Jurkat, Clone E6-1 (cell line): Measurements from ENCODE around the gene ASPDH.

Source experiments
- DNase-seq: peaks from one replicate; pipeline ENCODE4 v3.0.0-alpha.2; 2011; ENCODE audit warnings: low read depth, low spot score
- H3K4me3 ChIP-seq: 2 replicates; pipeline ENCODE4 v1.5.1; 2011; ENCODE audit warnings: mild to moderate bottlenecking, low read length, control low read depth, moderate library complexity

ASPDH gene

DNA sequence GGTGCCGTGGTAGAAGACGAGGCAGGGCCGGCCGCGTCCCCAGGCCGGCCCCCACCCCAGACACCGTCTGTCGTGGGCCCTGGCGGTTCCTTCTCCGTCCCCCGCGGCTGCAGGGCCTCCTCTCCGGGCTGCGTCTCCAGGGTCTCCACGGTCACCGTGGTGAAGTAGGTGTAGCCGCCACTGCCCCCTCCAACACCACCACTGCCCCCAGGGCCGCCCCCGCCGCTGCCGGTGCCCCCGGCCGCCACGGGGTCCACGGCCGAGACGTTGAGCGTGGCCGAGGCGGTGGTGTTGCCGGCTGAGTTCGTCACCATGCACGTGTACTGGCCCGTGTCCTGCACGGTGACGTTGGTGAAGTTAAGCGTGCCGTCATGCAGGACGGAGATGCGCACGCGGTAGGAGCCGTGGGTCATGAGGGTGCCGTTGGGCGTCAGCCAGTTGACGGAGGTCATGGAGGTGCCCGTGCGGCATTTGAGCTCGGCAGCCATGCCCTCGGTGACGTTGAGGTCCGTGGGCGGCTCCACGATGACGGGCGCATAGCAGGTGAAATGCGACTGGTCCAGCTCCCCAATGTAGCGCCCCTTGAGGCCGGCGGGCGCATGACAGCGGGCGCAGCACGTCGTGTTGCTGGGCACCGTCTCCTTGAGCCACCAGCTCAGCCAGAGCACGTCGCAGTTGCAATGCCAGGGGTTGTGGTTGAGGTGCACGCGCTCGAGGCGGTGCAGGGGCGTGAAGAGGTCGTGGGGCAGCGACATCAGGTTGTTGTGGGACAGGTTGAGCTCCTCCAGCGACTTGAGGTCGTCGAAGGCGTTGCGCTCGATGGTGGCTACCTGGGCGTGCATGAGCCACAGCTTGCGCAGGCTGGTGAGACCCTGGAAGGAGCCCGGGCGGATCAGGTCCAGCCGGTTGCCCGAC is 4.6 kb upstream of the ASPDH start:
- H3K4me3 ChIP-seq, result no peak overlapping the region
- DNase-seq, result no peak

DNA sequence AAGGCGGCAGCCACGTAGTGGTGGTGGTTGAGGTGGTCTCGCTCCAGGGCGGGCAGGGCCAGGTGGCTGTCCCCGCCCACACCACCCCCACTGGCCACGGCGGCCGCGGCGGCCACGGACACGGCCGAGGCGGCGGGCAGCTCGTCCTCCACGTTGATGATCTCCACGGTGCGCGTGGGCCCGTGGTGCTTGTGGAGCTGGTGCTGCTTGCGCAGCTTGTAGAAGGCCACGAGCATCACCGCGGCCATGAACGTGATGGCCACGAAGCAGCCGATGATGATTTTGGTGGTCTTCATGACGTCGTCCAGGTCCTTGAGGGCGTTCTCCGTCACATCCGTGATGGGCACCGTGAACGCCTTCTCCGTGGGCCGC is 4.0 kb upstream of the ASPDH start:
- DNase-seq, result no peak
- no peak overlapping the region for H3K4me3 ChIP-seq

DNA sequence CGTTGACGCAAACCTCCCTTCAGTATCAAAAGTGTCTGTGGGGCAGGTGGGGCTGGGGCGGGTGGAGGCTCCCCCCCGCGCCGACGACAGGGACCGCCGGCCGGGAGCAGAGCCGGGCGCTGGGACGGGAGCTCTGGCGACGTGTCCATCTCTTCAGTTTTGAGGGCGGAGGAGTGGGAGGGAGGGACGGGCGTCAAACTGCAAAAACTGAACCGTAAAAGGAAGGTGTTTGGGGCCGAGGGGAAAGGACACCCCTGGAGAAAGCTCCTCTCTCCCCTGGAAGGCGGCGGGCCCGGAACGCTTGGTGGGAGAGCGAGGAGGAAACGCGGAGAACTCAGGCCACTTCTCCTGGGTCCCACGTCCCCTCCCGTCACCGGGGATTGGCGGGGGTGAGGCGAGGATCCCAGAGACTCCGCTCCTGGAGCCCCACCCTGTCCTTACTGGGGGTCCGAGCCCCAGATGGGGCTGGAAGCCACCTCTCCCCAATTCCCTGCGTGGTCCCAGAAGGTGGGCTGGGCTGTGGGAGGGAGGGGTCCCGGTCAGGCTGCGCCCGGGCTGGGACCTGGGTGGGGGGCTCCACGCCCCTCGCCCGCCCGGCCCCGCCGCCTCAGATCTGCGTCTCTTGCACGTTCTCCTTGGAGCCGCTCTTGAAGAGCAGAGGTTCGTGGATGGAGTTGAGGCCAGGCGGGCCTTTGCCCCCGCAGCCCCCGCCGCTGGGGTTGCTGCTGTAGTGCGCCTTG is 3.4 kb upstream of the ASPDH start:
- no peak for DNase-seq
- no peak overlapping the region for H3K4me3 ChIP-seq

DNA sequence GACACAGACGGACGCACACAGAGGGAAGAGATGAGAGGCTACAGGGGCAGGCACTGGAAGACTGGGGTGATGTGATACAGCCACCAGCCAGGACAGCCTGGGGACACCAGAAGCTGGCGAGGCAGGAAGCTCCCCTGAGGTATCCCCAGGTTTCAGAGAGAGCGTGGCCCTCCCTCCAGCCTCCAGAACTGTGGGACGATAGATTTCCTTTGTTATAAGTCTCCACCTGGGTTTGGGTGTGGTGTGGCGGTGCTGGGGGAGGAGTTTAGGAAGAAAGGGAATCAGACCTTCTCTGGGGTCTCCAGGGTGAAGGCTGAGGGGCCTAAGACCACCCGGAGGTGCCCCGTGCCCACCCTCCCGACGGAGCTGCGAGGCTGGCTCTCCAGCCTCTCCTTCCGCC is 2.7 kb upstream of the ASPDH start:
- no peak overlapping the region for H3K4me3 ChIP-seq
- DNase-seq, result no peak

DNA sequence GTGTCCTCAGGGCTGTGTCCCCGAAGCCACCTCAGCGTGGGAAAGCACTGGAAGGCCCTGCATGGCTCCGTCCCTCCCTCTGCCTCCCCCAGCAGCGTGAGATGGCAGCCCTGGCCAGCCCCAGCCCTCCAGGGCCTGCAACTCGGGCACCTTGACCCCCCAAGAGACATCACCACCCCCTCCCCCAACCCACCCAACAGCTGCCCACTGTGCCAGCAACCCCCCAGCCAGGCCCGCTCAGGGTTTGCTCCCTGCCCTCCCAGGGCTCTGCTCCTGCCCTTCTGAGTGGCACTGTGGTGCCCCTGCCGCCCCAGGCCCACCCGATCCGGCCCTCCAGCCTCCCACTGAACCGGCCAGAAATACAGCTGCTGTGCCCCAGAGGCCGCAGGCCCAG is 1.5 kb upstream of the ASPDH start:
- DNase-seq, result no peak
- no peak overlapping the region for H3K4me3 ChIP-seq

DNA sequence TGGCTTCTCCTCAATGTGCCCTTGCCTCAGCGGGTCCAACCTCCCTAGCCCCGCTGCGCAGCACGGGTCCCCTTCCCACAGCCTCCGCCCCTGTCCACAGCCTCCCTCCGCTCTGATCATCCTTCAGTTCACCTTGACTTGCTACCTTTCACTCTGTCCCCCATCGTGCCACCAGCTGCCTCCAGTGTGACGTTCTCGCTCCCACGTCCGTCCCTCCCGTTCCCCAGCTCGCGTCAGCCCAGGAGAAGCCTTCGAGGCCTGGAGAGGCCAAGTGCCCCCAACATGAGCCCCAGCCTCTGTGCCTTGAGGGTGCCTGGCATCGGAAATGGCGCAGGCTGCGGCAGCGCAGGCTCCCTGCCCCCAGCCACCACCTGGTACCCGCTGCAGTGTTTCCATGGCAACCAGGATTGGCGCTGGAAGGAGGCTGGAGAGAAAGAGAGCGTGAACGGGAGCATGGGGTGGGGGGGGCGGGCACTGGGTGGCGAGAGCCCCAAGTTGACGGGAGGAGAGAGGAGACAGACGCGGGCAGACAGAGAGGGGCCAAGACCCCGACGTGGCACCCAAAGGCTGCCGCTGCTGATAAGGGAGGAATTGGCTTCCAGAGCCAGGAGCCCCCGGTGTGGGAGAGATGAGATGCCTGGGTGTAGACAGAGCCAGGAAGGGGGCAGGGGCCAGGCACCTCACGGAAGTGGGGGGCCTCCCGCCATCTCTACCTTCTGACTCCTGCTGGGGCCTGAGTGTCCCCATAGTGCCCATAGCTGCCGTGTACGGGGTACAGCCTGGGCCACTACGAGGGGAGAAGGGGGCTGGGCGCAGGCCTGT is 844 bp upstream of the ASPDH start:
- peak; percentile 72 for DNase-seq
- H3K4me3 ChIP-seq, result peak overlapping the region; percentile 47

DNA sequence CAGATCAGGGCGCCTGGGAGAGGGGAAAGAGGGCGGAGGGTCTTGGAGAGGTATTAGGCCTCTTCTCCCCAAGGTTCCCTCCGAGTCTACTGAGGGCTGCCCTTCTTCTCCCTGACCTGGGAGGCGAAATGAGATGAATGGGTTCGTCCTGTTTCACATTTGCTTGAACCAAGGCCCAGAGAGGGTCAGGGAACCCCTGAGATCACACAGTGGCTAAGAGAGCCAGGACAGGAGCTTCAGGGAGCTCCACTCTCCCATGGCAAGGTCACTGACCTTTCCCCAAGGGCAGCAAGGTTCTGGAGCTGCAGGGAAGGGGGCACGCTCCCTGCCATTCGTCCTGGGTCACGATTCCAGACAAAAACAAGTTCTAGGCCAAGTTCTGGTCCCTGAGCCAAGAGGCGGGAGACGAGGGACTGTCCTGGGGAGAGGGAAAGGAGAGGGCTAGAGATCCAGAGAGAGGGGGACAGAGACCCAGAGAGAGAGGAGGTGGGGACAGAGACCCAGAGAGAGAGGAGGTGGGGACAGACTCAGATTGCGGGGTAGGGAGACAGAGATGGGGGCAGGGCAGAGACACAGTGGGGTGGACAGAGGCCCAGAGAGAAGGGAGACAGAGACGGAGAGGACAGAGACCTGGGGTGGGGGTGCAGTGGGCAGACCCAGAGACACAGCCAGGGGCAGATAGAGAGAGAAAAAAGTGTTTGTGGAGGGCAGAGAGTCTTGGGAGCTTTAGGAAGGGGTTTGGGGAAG is 541 bp downstream of the ASPDH start:
- H3K4me3 ChIP-seq, result no peak overlapping the region
- DNase-seq, result no peak

DNA sequence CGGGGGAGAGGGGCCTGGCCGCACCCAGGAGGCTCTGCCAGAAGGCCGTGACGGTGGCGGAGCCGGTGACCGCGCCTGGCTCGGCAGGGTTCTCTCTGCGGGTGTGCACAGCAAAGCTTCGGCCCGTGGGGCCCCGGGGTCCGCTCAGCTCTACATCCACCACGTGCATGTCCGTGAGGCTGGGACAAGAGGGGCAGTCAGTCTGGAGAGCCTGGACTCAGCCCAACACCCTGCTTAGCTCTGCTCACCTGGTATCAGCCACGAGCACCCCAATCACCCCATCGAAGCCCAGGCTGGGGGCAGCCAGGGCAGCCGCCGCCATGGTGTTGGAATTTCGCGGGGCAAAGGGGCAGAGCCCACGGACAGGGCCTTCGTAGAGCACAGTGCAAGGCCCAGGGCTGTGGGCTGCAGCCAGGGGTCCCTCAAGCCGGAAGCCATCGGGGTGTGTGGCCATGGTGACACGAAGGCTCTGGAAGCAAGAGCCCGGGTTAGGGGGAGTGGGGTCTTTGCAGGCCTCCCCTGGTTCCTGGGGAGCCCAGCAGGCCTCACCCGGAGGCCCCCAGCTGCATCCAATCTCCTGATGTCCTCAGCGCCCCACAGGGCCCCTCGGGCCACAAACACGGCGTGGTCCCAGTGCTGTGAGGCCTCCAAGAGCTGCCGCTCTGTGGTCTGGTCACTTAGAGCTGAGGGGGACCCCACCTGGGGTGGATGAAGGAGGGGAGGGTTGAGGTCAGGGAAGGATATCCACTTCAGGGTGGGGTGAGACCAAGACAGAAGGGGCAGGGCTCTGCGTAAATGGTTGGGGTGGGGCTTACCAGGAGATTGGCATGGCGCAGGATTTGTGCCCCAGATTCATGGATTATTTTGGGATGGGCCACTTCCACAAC is 1.4 kb downstream of the ASPDH start:
- DNase-seq, result no peak
- H3K4me3 ChIP-seq, result peak overlapping the region; percentile 78

DNA sequence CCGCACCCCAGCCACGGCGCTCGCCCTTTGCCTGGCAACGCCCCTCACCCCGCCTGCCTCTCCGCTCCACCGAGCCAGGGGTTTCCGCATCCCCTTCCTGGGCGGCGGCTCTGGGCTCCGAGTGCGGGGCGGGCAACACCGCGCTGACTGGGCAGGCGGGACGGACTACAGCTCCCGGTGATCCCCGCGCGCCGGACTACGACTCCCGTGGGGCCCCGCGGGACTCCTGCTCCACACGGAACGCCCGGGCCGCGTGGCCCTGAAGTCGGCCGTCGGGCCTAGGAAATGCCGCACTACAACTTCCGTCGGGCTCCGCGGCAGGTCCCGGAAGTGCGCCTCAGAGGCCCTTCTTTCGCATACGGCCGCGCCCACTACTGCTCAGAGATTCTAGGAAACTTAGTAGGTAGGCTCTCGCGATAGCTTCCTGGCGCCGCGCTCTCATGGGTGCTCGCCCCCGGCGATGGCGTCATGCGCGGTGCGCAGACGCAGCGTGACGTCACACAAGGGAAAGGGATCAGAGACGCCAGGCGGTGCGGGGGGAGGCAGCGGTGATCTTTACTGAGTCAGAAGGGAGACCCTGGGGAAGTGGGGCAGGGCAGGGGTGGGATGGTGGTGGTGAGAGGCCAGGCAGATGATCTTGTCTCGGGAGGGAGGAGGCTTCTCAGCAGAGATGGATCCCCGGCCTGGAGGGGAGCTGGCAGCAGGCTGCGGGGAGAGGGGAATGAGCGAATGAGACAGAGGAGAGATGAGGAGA is 2.5 kb downstream of the ASPDH start, which contains the start of gene JOSD2:
JOSD2 (minus strand) TSS at position 123 of the 754 bp plus-strand sequence. CDS start 760 bp downstream, outside the sequence.
- DNase-seq, result peak; percentile 99
- peak within 1 kb of the TSS; percentile 78 for H3K4me3 ChIP-seq

DNA sequence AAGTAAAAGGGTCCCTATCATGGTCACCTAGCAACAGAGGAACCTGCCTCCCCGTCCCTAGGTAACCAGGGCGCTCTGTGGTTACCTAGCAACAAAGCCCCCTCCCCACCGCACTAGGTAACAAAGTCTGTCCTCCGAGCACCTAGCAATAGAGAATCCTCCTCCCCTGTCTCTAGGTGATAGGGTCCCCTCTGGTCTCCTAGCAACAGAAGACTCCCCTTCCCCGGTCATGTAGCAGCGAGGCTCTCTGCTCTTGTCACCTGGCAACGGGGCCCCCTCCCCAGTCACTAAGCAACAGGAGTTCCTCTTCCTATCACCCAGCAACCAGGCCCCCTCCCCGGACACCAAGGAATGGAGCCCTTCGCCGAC is 3.0 kb downstream of the ASPDH start:
- DNase-seq, result no peak

DNA sequence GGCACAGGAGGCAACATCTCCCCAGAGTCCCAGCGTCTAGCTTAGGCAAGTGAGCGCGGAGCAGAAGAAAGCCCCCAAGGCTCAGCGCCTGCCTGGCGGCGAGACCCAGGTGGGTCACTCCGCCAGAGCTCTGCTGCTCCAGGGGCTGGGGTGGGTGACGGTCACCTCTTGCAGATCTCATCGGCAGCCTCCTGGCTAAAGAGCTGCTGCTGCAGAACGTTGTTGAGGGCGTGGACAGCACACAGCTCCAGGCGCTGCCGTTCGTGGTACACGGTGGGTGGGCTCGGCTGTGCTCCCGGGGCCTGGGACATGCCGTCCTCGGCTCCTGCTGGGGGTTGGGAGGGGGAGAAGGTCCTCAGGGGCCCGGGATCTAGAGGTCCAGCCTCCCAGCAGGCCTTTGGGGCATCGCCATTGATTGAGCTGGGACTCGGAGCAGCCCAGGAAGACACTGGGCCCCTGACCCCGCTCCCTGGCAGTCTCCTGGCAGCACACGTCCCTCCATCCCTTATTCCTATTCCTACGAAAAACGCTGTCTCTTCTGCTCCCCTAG is 3.5 kb downstream of the ASPDH start:
- peak overlapping the region; percentile 78 for H3K4me3 ChIP-seq

More for the DNA sequence above, 3.0 kb downstream of the ASPDH start:
- H3K4me3 ChIP-seq, result peak overlapping the region; percentile 78

DNA sequence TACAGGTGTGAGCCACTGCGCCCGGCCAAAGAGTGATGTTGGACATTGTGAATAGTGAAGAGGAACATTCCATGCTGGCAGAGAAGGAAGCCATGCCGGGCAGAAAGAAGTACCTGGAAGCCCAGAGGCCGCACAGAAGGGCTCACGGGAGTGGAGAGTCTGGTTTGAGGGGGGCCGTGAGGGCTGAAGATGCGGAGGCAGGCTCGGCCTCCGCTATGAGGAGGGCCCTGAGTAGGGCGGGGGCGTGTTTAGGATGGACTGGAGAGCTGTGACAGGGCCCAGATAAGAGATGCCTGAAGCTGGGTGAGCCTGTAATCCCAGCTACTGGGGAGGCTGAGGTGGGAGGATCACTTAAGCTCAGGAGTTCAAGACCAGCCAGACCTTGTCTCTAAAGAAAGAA is 4.3 kb downstream of the ASPDH start:
- no peak overlapping the region for H3K4me3 ChIP-seq
- DNase-seq, result no peak

More for the DNA sequence above, 3.5 kb downstream of the ASPDH start:
- no peak for DNase-seq

DNA sequence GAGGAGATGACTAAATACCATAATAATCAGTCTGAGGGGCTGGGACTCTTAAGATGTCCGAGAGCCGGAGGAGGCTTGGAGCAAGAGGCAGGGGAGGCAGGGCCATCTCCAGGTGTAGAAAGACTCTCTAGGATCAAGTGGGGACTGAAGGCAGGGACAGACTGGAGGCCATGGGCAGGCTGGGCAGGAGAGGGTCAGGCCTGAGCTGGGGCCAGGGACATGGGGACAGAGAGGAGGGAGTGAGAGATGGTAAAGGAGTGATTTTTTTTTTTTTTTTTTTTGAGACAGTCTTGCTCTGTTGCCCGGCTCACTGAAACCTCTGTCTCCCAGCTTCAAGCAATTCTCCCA is 4.9 kb downstream of the ASPDH start:
- no peak for DNase-seq
- no peak overlapping the region for H3K4me3 ChIP-seq

DNA sequence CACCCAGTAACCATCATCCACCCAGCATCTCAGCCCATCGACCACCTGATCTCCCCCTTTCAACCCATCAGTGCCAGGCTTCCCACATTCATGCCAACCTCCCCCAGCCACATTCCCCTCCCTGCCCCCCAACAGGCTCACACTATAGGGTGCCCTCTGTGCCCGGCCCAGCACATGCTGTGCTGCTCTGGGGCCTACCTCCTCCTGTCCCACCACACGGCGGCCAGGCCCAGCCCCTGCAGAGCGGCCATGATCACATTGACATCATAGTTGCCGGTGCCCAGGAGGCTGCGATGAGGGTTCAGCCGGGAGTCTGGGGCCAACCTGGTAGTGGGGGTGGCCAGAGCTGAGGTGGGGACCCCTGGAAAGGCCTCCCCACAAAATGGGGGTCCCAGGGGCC is 6.3 kb downstream of the ASPDH start:
- no peak overlapping the region for H3K4me3 ChIP-seq
- DNase-seq, result no peak

DNA sequence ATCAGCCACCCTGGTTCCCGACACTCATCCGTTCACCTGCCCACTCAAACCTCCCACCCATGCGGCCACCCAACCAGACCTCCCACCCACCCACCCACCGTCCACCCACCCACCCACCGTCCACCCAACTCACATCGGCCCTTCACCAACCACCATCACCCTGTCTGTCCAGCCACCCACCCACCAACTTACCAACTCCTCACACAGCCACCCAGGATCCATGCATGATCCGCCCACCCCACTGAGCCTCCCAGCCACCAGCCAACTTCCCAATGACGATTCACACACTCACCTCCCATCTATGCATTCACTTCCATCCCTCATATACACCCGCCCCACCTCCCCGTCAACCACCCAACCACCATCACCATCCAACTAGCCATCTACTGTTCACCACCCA is 7.0 kb downstream of the ASPDH start:
- no peak overlapping the region for H3K4me3 ChIP-seq
- no peak for DNase-seq

DNA sequence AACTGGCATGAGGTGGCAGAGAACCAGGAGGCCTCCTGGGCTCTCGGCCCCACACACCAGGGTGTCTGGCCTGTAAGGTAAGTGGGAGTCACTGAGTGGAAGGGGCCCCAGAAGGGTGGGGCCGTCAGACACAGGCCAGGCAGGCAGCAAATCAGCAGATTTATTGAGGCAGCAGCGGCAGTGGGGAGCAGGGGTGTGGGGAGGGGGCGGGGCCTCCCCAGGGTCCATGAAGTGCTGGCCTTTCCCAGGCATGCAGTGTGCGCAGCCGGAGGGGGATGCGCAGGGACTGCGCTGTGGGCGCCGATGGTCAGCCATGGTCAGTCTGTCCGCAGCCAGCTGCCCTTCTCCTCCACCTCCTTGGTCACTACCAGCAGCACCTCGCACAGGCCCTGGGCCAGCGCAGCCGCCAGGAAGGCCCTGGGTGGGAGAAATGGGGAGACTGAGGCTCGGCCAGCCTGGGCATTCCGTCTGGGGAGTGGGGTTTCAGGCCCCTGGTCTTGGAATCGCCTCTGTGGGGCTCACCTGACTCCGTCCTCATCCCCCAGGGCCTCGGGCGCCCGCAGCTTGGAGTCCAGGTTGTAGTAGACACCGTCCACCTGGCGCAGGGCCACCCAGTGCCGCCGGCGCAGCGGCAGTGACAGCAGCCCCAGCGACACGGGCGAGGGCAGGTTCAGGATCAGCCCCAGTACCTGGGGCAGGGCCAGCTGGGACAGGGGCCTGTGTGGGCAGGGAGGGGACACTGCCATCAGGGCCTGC is 7.7 kb downstream of the ASPDH start:
- H3K4me3 ChIP-seq, result no peak overlapping the region
- no peak for DNase-seq
